ENCODE measurements around the gene STAB2.

STAB2 gene

DNA sequence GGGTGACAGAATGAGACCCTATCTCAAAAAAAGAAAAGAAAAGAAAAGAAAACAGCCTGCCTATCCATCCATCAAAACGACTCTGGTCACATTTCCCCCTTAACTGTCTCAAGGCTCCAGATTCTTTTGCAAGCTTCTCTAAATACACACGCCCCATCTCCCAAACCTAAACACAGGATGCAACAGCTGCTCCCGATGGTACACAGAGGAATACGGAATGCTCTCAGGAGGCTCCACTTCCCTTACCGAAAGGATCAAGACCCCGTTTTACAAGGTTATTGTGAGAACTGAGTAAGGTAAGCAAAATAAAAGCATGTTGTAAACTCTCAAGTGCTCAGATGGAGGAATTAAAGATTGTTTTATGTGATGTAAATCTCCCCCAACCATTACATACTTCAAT, 191.7 kb downstream of the STAB2 start:
- in situ Hi-C loops (cut with MboI; ENCODE audit: low sequenced_read_pairs): no loop called here

DNA sequence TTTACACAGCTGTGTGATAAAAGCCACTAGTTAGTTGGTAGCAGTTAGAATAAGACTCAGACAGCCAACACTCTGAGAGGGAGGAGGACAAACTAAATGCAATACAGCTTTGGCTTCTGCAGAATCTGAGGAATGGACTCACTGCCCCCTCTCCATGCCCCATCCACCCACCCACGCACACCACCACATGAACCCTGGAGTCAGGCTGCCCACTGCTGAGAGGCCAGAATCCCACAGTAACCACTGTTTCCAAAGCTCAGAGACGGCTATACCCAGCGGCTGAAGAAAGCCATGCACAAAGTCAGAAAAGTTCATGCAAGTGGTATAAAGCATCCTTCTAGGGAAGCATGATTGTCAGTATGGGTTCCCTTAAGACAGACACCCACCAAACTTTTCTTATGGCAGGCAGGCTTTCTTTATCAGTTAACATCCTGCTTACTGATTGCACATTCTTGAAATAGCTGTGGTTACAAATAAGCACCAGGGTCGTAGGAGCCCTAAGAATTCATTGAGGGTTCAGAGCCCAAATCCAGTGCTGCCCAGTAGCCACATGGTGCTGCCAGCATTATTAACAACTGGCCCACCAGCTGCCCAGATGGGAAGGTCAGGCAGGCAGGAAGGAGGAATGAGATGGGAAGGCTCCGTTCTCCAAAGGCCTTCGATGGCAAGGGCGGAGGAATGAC, 192.5 kb downstream of the STAB2 start:
- in situ Hi-C loops (cut with MboI; ENCODE audit: low sequenced_read_pairs): no loop called here

DNA sequence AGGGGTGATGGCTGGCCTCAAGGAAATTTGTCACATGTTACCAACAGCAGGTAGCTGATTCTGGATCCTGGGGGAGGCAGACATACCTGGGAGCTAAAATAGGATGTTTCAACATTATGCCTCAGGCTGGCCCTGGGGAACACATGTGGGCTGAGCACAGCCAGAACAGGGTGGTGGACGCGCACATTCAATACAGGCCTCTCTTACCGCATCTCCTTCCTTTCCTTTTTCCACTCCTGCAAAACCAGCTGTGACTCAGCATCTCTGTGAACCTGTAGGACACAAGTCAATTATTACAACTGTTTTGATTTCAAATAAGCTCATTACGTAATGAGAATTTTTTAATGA, 193.0 kb downstream of the STAB2 start:
- in situ Hi-C loops (cut with MboI; ENCODE audit: low sequenced_read_pairs): no loop called here

DNA sequence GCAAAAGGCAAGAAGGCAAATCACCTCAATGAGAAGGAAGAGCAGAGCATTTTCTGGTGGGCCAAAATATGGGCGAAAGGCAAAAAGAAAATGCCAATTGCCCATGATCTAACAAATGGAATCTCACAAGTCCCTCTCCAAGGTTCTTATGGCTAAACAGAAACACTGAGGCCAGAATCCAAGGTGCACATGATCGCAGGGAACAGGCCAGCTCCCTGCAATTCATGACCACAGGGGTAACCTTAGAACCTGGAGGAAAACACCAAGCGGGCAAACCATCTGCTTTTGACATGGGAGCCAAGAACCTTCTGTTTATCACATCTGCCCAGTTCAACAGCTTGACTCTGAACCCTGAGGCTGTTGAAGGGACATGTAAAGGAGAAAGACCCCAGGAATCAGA, 193.9 kb downstream of the STAB2 start:
- in situ Hi-C loops (cut with MboI; ENCODE audit: low sequenced_read_pairs): no loop called here

DNA sequence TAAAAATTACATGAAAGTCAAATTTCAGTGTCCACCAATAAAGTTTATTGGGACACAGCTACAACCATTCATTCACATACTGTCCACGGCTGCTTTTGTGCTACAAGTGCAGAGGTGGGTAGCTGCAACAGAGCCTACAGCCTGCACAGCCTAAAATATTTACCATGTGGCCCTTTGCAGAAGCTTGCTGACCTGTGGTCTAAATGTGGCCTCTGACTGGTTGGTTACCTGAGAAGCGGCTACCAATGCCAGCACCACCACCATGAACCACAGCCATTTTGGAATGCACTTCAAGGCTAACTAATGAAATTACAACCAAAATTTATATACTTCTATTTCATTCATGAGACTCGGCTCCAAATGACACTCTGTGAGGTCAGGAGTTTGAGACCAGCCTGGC, 195.3 kb downstream of the STAB2 start:
- in situ Hi-C loops (cut with MboI; ENCODE audit: low sequenced_read_pairs): no loop called here

DNA sequence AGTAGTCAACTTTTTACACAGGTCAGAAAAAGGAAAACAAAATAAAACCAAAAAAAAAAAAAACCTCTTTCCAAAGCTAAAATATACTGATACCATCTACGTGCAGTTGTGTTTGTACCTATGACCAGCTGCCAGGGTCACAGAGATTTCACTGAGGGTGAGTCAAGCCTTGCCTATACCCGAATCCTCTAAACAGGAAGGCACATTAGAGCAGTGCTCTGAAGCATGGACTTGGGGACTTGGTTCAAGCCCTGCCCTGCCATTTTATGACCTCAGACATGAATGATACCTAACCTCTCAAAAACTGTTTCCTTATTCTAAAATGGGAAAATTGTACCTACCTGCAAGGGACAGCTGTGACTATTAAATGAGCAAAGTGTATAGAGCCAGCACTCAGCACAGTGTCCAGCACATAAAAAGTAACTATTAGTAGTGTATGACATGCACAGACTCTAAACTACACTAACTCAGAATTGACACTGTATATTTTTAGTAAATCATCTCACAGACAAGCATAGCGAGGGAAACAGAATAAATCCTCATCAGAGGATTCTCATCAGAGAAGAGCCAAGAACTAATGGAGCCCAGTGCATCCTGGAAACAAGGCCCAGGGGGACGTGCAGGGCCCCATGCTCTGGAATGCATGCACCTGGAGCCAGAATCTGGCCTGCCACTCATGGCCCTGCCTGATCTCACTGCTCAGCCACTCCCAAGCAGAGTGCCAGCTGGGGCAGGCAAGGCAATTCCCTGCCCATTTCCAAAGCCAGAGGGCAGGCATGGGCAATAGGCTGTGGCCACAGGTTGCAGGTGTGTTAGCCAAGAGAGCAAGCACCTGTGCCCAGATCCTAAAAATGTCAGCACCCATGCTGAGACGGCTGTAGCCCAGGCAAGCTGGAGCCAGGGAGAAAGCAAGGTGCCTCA, 196.9 kb downstream of the STAB2 start:
- in situ Hi-C loops (cut with MboI; ENCODE audit: low sequenced_read_pairs): no loop called here

DNA sequence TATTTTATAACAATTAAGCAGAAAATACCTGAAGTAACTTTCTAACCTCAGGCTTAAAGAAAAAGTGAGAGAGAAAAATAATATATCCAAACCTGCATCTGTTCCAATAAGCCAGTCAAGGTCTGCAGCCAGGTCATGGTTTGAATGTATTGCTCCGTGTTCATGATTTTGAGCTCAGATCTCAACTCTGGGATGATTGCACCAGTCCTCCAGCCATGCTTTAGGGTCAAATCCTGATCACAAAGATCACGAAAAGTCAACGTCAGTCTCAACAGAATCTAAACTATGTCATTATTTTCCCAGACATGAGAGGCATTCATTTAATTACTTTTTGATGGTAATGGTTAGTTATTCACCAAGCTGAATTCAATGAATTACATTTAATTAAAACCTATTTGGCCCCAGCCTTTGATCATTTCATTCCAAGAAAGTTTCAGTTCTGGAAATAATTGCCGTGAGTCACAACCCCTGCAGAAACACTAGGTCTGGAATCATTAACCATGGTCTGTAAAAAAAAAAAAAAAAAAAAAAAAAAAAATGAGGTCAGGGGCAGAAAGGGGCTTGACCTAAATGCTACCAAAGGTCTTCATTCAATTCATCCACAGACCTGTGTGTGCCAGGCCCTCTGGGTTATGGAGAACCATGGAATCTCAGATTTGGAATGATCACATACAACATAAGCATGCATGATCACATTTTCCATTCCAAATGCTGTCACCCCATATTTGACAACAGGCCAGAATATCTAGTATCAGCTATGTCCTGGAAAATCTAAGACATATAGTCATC, 198.4 kb downstream of the STAB2 start:
- in situ Hi-C loops (cut with MboI; ENCODE audit: low sequenced_read_pairs): no loop called here

DNA sequence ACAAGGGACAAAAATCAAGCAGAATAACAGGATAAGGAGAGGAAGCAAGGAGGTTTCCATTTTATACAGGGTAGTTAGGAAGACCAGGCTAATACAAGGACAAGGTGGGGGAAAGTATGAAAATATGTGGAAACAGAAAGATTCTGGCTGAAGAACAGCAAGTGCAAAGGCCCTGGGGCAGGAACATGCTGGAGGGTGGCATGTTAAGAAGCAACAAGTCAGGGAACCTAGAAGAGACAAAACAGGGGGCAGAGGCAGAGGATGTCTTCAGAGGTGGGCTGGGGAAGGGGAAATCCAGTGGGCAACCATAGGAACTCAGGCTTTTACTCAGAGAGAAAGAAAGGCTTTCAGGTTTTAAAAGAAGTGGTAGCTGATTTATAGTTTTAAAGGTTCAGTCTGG, 199.1 kb downstream of the STAB2 start:
- in situ Hi-C loops (cut with MboI; ENCODE audit: low sequenced_read_pairs): no loop called here

DNA sequence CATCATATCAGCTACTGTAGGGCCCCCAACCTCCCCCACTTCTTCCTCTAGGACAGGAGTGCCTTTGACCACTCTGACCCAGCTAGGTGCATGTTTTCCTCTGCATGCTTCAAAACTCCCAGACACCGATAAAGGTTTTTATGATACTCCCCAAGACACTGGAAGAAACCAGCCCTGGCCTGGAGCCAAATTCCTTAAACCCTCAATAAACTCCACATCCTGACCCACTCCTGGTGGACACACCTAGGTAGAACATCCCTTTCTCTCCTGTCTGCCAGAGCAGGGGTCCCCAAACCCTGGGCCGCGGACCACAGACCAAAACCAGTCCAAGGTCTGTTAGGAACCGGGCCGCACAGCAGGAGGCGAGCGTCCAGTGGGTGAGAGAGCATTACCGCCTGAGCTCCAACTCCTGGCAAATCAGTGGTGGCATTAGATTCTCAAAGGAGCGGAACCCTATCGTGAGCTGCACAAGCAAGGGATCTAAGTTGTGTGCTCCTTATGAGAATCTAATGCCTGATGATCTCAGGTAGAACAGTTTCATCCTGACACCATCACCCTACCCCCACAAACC, 204.4 kb downstream of the STAB2 start:
- in situ Hi-C loops (cut with MboI; ENCODE audit: low sequenced_read_pairs): no loop called here

DNA sequence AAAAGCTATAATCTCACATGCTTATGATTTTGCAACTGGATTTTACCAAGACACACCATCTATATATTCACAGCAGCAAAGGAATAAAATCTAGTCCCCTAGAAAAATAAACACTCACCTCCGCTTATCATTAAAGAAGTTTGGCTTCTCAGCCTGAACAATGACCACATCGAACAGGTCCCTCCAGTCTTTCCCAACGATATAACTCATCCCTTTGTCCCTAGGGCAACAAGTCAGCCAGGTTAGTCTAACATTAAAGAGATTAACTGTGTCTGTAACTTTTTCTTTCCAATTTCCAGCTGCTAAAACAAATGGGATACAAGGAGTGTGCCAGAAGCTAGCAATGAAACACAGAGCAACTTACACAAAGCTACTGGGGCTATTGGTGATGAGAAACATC, 206.0 kb downstream of the STAB2 start:
- in situ Hi-C loops (cut with MboI; ENCODE audit: low sequenced_read_pairs): no loop called here

DNA sequence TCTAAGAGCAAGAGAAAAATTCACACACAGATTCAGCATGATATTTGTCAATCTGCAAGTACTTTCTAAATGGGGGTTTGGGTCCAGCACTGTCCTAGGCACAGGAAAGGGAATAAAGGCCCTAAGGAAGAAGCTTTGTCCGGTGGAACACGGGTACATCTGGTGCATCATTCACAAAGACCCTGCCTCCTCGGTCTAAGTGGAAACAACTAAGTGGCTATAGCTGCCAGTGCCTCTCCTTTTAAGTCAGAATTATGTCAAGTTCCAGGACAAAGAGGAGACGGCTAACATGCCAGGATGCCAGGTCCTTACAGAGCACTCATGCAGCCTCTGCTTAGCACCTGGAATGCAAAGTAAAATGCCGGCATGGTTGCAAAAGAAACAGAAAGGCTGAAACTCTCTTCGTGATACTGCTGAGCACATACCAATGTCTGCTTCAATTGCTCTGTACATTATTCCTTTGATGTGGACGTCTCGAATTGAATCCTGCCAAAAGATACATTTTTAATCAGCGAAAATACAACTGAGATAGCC, 206.5 kb downstream of the STAB2 start:
- in situ Hi-C loops (cut with MboI; ENCODE audit: low sequenced_read_pairs): no loop called here

DNA sequence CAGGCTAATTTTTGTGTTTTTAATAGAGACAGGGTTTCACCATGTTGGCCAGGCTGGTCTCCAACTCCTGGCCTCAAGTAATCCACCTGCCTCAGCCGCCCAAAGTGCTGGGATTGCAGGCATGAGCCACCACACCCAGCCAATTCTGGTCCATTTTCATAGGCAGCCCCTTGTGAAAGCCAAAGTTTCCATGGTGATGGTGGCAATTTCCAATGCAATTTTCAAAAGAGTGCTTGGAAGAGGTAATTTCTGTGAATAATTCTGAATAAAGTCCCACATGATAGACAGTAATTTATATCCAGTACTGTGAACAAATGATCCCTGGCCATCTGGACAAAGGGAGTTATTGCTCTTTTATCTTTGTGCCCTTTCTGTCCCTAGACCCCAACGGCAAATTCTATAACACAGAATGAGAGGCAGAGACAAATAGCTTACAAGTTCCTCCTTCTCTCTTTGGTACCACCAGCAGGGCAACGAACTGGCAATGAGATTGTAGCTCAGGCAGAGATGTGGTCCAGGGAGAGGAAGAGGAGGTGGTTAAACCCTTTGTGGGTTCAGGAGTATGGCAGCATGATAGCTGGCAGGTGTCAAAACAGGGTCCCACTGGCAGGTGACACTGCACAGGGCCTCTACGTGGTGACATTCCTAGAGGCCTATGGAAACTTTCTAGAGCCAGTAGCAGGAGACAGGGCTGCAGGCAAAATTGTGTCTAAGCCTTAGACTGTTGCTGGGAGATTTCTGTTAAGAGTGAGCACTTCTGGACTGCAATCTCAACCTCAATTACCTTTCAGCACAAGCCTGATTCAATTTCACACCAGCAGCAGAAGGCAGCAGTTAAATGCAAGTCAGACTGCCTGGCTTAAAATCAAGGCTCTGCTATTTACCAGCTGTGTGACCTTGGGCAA, 207.5 kb downstream of the STAB2 start:
- in situ Hi-C loops (cut with MboI; ENCODE audit: low sequenced_read_pairs): no loop called here

DNA sequence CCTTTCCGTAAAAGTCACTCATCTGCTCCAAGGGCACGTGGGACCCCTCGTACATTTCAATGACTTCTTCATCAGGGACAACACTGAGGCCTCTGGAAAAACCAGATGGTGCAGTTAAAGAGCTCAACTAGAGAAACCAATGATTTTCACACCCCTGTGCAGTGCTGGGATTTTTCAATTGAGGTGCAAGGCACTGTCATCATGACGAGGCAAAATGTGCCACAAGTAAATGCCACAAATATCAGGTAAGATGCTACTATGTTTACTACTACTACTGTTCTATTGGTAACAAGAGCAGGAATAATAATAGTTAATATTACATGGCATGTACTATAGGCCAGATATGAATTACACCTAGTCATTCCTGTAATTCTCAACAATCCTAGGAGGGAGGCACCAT, 211.5 kb downstream of the STAB2 start:
- in situ Hi-C loops (cut with MboI; ENCODE audit: low sequenced_read_pairs): no loop called here

DNA sequence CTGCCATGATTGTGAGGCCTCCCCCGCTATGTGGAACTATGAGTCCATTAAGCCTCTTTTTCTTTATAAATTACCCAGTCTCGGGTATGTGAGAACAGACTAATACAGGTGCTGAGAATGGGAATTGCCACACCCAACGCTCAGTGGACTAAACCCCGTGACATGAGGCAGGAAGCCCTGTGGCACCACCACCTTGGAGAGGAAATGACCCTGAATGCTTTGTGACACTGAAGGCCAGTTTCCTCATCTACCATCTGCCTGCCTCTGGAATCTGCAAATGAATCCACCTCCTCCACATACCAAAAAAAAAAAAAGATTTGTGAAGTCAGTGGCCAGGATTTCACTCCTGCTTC, 212.4 kb downstream of the STAB2 start:
- in situ Hi-C loops (cut with MboI; ENCODE audit: low sequenced_read_pairs): no loop called here

DNA sequence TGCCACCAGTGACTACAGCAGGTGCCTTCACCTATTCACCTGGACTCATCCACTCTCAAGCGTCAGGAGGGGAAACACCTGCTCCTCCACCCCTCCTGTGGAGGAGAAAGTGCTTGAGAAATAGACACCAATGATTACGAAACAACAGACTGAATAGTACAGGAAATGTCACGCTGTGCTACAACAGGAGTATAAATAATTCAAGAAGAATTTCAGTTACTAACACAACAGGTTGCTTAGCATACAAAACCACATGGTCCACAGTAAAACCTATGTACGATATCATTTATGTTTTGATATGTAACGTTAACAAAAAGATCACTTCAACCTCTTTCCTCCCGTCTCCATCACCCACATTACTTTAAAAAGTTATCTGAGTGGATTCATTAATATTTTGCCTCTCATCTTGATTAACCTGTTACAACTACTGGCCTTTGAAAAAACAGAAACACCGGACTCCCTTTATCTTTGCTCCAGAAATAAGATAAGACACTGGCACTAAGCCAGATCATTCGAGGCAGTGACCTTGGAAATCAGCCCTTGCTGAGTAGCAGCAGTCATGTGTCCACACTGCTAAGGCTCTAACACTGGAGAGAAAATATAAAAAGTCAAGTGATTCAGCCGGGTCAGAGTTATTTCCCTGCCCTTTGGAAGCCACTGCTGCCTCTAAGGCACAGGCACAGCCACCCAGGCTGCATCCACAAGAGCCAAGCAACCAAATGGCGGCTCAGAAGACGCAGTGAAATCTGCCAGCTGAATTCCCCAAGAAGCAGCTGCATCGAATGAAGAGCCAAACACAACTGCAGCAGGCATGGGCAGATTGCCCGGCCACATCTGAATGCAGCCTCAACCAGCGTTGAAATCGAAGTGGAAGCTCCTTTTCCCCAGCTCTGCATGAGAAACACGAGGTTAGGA, 213.0 kb downstream of the STAB2 start:
- in situ Hi-C loops (cut with MboI; ENCODE audit: low sequenced_read_pairs): no loop called here

DNA sequence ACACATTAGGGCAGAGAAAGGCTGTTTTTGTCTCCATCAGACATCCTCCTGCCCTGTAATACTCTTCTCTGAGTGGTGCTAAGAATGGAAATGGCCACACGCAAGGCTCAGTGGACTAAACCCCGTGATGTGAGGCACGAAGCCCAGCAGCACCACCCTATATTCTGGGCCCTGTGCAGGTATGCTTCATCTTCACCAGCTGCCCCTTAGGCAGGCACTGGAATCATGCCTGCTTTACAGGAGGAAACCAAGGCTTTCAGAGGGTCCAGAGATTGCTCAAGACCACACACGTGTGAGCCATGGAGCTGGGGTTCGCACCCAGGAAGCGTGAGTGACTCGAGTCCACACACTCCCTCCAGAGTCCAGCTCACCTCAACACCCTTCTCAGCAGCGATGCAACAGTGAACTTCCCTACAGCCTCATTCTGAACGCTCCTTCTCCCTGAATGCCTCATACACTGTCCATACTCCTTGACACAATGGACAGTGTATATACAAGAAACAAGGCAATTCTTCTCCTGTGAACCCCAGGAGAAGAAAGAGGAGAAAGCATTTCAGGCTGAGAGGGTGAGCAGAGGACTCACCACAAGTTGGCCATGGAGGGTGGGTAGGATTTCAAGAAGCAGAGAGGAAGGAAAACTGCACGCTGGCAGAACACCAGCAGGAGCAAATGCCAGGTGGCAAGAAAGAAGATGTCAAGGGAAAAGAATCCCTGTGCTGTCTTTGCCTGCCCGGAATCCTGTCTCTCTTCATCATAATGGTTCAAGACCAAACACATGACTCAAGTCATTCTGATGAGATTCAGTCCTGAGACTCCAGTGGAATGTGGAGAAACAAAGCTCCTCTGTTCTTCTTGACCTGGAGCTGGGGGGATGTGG, 214.9 kb downstream of the STAB2 start:
- in situ Hi-C loops (cut with MboI; ENCODE audit: low sequenced_read_pairs): no loop called here

DNA sequence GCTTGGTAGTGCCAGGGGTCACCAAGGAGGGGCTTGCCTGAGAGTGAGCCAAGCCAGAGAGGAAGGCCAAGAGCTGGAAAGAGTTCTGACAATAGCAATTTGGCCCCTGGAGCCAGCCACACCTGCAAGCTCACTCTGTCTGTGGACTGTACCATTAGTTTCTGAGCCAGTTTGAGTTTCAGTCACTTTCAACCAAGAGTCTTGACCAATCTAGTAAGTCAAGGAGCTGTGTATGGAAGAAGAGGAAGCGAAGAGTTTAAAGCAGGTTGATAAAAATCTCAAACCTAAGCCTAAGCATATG, 215.5 kb downstream of the STAB2 start:
- in situ Hi-C loops (cut with MboI; ENCODE audit: low sequenced_read_pairs): no loop called here

DNA sequence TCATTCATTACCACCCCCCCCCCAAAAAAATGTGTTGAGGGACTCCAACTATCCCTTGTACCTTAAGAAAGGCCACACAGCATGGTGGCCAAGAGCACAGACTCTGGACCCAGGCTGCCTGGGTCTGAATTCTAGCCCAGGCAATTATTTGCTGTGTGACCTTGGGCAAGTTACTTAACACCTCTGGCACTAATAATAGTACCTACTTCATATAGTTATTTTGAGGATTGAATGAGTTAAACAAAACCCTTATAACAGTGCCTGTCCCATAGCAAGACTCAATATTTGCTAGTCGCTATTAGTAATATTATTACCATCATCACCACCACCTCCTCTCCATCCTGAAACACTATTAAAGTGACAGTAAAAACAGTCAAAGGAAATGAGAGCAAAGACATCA, 216.8 kb downstream of the STAB2 start:
- in situ Hi-C loops (cut with MboI; ENCODE audit: low sequenced_read_pairs): no loop called here
